LHCN-M2 (cell line): Measurements from ENCODE around the gene SERPINH1. TPM values are rescaled to one million over a fixed set of nuclear protein-coding genes. Genes with fewer than 3 reads are reported as not detected.
"Not testable (repeated sequence)": the region's sequence is repeated elsewhere in the genome, so short reads cannot be mapped to it uniquely, and the experiment has no call there.

Source experiments
- DNase-seq: peaks from one replicate; pipeline ENCODE4 v3.0.0-alpha.2; 2012; ENCODE audit warnings: low read depth
- total RNA-seq: library from RNA; depleted of rRNA; stranded (reverse); fragments of >200 nt; gene quantifications from 2 replicates; pipeline ENCODE4 v1.2.3, GENCODE V29; 2014

Gene SERPINH1
- total RNA-seq, 1 experiment from 2014 or later: 419 TPM

- no peak for DNase-seq
Measured at GRCh38 chr11:75572744-75573143, 10.7 kb downstream of the SERPINH1 start.

DNA sequence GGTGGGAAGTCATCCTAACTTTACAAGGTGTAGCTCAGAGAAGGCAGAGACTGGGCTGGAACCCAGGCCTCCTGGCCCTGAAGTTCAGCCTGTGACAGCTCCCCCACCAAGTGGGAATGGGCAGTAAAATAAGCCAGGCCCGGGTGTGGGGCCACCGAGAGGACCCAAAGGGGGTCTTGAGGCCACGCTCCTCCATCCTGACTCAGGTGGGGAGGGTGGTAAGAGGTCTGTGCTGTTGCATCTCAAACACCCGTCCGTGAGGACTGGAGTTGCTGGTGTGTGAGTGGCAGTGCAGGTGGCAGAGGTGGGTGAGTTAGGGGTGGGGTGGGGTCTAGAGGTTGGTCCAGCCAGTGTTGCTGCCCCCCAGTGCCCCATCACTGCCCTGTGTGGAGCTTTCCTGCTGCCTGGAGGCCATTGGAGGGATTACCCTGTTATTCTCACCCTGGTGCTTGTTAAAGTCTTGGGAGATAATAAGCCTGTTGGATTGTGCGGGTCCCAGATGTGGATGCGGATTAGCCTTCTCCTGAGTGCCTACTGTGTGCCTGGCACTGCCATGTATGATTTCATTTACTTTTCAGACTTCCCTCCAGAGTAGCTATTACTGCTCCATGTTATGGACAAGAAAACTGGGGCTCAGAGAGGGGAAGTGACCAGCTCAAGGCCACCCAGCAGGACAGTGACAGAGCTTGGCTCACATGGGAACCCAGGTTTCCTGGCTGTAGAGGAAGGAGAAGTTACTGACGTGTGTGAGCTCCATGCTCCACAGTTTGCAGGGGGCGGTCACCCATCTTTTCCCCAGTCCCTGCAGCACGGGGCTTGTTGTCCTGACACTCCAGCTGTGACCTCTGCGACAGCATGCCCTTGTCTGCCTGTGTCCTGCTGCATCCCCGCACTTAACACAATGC lies 12.9 kb downstream of the SERPINH1 start:
- DNase-seq: no peak

DNA sequence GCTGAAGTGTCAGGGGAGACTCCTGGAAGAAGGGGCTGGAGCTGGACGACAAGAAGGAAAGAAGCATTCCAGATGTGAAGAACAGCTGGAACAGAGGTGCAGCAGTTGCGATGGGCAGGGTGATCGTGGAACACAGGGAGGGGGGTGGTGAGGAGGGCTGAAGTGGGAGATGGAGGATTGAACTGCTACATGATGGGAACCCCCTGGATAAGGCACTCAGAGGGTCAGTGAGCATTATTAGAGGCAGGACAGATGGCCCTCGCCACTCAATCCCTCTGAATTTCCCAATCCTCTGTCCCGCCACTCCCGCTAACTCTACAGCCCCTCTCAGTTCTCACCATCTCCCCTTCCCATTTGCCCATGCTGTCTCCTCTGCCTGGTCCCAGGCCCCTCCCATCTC lies 14.0 kb downstream of the SERPINH1 start:
- DNase-seq: no peak

DNA sequence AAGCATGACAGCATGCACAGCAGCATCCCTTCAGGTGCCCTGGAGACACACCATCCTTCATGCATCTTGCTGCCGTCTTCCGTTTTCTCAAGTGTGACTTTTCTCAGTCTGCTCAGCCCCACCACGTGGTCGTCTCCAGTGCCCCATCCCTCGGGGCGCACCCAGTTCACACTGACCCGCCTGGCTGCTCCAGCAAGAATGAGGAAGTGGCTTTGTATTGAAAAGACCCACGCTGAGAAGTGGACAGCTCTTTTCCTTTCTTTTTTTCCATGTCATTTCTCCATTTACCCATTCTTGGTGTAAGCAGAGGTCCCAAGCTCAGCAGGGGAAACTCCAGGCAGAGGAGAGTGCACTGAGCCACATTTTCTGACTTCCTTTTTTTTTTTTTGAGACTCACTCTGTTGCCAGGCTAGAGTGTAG lies 14.5 kb downstream of the SERPINH1 start:
- no peak for DNase-seq

GRCh38 chr11:75577207-75577606 lies 15.2 kb downstream of the SERPINH1 start:
- DNase-seq: no peak

GRCh38 chr11:75578977-75579376 lies 16.9 kb downstream of the SERPINH1 start:
- DNase-seq: no peak

DNA sequence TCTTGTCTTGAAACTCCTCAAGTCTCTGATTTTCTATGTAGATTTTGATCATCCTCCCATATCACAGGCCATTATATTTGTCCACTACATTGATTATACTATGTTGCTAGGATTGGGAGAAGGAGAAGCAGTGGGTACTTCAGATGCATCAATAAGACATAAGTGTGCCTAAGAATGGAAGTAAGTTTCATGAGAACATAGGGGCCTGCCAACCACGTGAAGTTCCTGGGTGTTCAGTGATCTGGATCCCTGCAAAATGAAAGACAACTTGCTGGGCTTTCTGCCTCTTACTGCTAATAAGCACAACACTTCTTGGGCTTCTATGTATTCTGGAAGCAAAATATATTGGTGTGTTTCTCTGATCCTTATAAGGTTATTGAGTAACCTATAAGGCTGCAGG lies 17.8 kb downstream of the SERPINH1 start:
- no peak for DNase-seq

DNA sequence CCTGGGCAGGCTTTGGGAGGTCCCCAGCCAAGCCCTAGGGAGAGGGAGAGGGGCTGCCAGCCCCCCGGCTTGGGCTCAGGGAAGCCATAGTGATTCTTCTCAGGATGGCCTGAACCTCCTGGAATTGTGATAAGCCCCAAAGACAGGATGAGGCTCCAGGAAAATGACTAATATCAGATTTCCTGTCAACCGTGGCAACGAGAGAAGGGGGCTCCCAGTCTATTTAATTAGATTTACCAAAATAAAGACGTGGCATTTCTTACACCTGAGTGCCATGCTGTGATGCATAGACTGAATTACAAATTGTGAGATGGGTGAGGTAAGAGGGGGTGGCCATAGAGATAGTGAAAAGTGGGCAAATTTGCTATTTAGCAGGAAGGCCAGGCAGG lies 20.4 kb downstream of the SERPINH1 start:
- DNase-seq: no peak

DNA sequence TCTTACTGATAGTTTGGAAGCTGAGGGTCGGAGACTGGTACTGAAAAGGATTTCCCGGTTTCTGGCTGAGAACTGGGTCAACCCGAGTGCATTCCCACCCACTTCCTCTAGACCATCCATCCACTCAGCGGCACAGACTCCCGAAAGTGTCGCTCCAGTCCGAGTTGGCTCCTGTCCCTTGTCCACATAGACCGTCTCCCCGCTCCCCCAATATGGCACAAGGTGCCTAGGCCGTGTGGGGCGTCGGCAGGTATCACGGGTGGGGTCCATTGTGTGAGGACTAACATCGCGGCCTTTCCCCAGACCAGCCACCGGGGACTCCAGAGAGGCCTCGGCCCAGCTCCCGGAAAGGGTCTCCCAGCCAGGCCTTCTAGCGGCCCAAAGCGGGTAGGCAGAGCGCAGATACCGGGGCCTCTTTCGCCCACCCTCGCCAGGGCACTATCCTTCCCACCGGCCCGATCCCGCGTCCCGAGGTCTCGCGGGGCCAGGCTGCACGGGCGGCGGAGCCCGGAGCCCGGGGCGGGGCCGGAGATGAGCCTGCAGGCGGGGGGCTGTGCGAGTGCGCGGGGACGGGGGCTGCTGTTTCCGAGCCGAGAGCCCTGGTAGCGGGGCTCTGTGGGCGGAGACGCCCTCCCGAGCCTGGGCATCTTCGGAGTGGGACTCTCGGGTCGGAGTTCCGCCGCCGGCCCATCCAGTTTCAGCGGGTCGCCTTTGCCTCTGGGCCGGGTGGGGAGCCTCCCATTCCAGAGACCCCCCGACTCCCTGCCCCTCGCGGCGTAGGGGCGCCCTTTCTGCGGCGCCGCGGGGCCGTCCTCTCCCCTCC lies 21.1 kb downstream of the SERPINH1 start:
- DNase-seq: peak; percentile 67

DNA sequence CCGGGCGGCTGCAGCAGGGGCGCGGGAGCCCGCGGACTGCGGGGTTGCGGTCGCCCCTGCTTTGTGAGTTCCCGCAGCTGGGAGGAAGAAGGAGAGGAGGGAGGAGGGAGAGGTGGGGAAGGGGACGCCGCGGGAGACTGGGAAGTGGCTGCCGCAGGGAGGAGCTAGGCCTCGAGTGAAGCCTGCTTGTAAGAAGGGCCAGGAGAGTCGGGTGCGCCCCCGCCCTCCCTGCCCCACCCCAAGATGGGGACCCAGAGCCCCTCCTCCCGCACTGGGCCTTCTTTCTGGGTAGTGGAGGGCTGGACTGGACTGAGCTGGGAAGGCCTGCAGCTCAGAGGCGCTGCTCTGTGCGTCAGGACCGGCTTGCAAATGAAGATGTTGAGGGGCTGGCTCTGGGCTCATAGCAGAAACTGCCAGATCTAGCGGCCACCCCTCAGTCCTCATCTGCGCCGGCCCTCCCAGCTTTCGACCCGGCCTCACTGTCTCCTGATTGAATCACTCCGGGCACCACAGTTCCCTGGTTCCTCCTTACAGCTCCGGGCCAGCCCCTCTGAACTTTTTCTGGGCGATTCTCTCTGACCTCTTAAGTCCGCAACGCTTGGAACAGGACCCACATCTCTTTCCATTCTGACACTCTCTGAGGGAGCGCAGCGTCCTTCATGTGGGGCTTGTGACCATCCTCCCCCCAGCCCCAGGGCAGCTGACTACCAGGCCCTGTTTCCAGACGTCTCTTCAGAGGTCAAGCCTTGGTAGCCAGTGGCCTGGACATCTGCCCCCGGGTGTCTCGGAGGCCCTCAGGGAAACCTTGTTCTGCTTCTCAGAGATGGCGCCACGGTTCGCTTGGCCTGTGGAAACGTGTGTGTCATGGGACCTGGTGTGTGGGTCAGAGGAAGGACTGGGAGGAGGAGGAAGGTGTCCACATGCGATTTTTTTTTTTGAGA lies 21.9 kb downstream of the SERPINH1 start:
- peak; percentile 62 for DNase-seq

DNA sequence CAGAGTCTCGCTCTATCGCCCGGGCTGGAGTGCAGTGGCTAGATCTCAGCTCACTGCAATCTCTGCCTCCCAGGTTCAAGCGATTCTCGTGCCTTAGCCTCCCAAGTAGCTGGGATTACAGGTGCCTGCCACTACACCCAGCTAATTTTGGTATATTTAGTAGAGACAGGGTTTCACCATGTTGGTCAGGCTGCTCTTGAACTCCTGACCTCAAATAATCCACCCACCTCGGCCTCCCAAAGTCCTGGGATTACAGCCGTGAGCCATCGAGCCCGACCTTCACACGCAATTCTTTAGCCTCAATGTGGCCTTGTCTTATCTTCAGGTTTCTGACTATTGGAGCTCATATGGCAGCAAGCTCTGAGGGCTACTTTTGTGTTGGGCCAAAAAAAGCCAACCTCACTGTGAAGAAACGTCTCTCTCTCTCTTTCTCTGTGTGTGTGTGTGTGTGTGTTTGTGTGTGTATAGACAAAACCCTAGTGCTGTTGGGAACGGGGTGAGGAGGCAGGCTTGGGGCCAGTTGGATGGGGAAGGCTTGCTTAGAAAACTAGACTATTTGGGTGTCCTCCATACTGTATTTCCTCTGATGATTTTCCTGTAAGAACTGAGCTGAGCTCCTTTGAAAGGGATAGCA lies 22.7 kb downstream of the SERPINH1 start:
- not testable (repeated sequence) for DNase-seq

DNA sequence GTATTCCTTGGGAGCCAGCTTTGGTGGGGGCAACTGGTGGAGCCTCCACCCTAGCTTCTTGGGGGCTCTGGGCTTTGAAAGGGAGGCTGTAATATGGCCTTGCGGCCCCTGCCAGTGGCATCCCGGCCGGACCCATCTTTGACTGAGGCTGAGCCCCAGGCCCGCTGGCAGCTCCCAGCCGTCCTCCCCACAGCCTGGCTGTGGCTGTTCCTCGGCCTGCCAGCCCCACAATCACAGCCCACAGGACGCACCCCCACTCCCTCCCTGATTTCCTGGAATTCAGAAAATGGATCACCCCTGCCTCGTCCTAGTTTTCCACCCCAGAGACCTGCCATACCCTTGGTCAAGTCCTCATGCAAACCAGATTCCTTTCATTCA lies 23.2 kb downstream of the SERPINH1 start:
- DNase-seq: no peak

DNA sequence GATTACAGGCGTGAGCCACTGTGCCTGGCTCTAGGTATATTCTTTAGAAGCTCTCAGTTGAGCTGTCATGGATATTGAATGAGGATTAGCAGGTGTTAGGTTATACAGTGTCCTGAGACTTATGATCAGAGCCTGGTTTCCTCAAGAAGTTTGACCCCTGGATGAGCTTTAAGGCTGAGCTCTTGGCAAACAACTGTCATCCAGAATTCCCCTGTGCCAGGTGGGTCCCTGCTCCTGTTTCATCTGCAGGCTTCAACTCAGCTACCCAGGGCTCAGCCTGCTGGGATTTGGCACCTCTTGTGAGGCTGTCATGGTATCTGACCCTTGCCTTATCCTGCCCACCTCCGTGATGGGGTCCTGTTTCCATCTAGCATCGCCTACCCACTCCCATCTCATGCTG lies 24.3 kb downstream of the SERPINH1 start:
- no peak for DNase-seq

DNA sequence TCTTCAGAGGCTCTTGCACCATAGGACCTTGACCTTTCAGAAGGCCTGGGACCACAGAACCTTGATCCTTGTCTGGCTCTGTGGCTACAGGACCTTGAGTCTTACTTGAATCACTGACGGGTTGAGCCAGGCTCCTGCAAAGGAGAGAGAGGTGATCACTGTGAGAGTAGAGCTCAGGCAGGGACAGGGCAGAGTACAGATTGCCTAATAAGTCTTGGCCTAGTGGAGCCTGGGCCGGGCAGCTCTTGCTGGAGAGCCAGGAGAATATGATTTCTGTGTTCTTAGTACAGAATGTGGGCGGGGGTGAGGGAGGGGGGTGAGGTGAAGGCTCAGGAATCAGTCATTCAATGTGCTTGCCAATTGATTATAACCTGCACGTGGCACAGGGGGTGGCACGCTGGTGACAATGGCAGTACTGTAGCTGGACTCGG lies 26.0 kb downstream of the SERPINH1 start:
- no peak for DNase-seq

GRCh38 chr11:75589051-75589450 lies 27.0 kb downstream of the SERPINH1 start:
- no peak for DNase-seq

- no peak for DNase-seq
Measured at GRCh38 chr11:75589933-75590332, 27.9 kb downstream of the SERPINH1 start.

DNA sequence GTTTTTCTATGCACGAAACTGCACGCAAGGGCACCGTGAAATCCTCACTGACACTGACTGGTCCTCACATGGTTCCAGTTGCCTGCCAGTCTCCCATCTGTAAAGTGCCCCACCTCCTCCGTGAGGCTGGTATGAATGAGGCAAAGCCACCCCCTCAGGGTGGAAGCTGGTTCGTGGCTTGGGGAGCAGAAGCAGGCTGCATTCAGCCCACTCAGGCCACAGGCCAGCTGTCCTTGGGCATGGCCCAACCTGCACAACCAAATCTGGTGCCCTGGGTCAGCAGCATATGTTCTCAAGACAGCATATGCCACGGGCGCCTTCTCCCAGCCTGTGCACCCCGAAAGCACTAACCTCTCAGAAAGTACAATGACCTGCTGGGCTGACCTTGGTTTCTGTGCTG lies 29.3 kb downstream of the SERPINH1 start:
- DNase-seq: no peak

GRCh38 chr11:75591966-75592365 lies 29.9 kb downstream of the SERPINH1 start:
- no peak for DNase-seq

- DNase-seq: peak; percentile 73
Measured at GRCh38 chr11:75592715-75593114, 30.7 kb downstream of the SERPINH1 start.

DNA sequence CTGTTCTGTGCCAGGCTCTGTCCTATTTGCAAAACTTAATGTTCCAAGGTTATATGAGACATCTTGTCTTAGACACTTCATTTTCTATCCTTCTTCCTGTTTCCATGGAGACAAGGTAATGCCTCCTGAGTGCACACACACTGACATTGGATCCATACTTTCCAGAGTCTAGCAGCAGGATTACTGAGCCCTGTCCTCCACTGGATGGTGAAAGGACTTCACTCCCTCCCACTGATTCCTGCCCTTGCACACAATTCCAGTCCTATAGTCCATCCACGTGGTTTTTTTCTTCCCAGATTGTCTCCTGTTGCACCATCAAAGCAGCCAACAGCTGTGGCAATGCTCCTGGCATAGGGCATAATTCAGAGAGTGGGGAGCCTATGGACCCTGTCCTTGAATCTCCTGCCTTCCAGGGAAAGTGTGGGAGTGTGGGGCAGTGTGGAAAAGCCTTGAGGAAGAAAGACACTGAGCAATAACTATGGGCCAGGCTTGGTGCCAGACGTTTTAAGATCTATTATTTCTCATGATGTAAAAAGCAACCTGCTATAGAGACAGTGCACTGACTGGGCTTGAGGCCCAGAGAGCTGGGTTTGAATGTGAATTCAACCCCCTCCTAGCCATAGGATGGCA lies 31.3 kb downstream of the SERPINH1 start:
- DNase-seq: no peak

DNA sequence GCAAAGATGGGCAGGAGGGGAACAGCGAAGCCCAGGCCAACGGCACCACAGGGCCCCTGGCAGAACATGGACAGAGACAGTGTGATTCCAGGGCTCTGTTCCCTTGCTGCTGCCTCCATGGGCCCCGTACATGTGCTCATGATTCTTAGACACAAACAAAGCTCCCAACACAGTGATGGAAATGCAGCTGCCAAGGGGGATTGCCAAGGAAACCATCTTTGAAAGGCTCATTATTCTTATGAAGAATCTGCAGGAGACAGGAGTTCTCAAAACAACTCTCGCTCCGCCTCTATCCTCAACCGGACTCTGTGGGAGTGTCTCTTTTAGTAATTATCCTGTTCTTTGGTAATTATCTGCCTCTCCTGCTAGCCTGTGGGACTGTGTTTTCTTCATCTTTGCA lies 32.2 kb downstream of the SERPINH1 start:
- no peak for DNase-seq
